Endothelial cell of umbilical vein (primary cell): ENCODE data around the gene POLD3. TPM values are rescaled to one million over a fixed set of nuclear protein-coding genes. Genes with fewer than 3 reads are reported as not detected.

Experiments
- BruUV-seq: library from RNA; stranded (reverse); fragments of 400-500 nt; replicated peaks from 2 replicates; lab custom pipeline; 2021; lab: Mats Ljungman, UMichigan
- CTCF ChIA-PET: fragments of 300-600, 350-600 bp; sonication (Branson Sonifier 250); formaldehyde crosslinking; loops from one replicate; lab custom pipeline; 2021; ENCODE audit warnings: antibody characterized with exemption, inconsistent platforms; lab: Charles Lee
- POLR2A ChIA-PET: fragments of 300-600, 350-600 bp; sonication (Branson Sonifier 250); formaldehyde crosslinking; loops from one replicate; lab custom pipeline; 2021; ENCODE audit warnings: antibody characterized with exemption, inconsistent platforms; lab: Charles Lee
- DNase-seq: peaks from one replicate; pipeline ENCODE4 v3.0.0-alpha.2; 2011; ENCODE audit warnings: low read depth, low spot score
- FAIRE-seq: peaks from 2 replicates; lab custom pipeline; 2011; peaks lifted over from hg19 to GRCh38; lab: Jason Lieb, UNC
- H2AFZ ChIP-seq: 2 replicates; pipeline ENCODE4 v1.6.0; 2012; ENCODE audit warnings: low read depth, low read length, control low read depth, inconsistent platforms
- H3K27ac ChIP-seq: 2 replicates; pipeline ENCODE4 v1.5.1; 2011; ENCODE audit warnings: low read depth, mild to moderate bottlenecking, control low read depth, low read length, moderate library complexity; ENCODE audit not compliant: insufficient read depth
- H3K27me3 ChIP-seq, 2 experiments: 2 replicates each; pipeline versions ENCODE4 v1.6.0 to v1.6.1; 2011; ENCODE audit warnings: low read length in 2 of 2, mixed read lengths in 1 of 2; ENCODE audit not compliant: control insufficient read depth in 2 of 2, insufficient read depth in 2 of 2
- H3K36me3 ChIP-seq, 2 experiments: 2 replicates in 1 of 2; 3 replicates in 1 of 2; pipeline ENCODE4 v1.5.1; 2011; ENCODE audit warnings: low read length in 2 of 2, mild to moderate bottlenecking in 1 of 2, moderate library complexity in 1 of 2; ENCODE audit not compliant: control insufficient read depth in 2 of 2, insufficient read depth in 2 of 2; ENCODE audit errors: extremely low read depth in 1 of 2
- H3K4me1 ChIP-seq: 3 replicates; pipeline ENCODE4 v1.5.1; 2011; ENCODE audit warnings: mild to moderate bottlenecking, low read length; ENCODE audit not compliant: control insufficient read depth, insufficient read depth; ENCODE audit errors: extremely low read depth
- H3K4me2 ChIP-seq: 2 replicates; pipeline ENCODE4 v1.6.1; 2011; ENCODE audit warnings: low read length, control low read depth, mixed read lengths; ENCODE audit not compliant: insufficient read depth
- H3K4me3 ChIP-seq, 3 experiments: fragments of 200-600 bp in 1 of 3; sonication (generic), shearing (Covaris generic) in 1 of 3; replicated peaks in 1 of 3; 2 replicates each; pipeline ENCODE4 v1.5.1; 2011 to 2016; ENCODE audit warnings: control low read depth in 3 of 3, low read length in 3 of 3, mild to moderate bottlenecking in 2 of 3, inconsistent platforms in 1 of 3, low read depth in 1 of 3, moderate library complexity in 1 of 3; ENCODE audit not compliant: insufficient read depth in 1 of 3
- H3K79me2 ChIP-seq: 2 replicates; pipeline ENCODE4 v1.6.0; 2012; ENCODE audit warnings: low read length, inconsistent platforms; ENCODE audit not compliant: control insufficient read depth, insufficient read depth
- H3K9ac ChIP-seq: replicated peaks from 2 replicates; pipeline ENCODE3; 2011; ENCODE audit warnings: low read length, control low read depth; ENCODE audit not compliant: insufficient read depth; ENCODE audit errors: extremely low read depth
- H3K9me1 ChIP-seq: replicated peaks from 3 replicates; pipeline ENCODE4 v1.6.0; 2011; ENCODE audit warnings: mild to moderate bottlenecking, low read length; ENCODE audit not compliant: control insufficient read depth, insufficient read depth; ENCODE audit errors: extremely low read depth
- H3K9me3 ChIP-seq: replicated peaks from 2 replicates; pipeline ENCODE4 v1.5.1; 2012; ENCODE audit warnings: low read length, inconsistent platforms; ENCODE audit not compliant: control insufficient read depth, insufficient read depth
- H4K20me1 ChIP-seq: replicated peaks from 2 replicates; pipeline ENCODE3; 2011; ENCODE audit warnings: mild to moderate bottlenecking, low read length; ENCODE audit not compliant: control insufficient read depth, insufficient read depth; ENCODE audit errors: extremely low read depth
- CTCF ChIP-seq, 2 donors: IDR thresholded peaks; 1 replicate in 1 of 2; 2 replicates in 1 of 2; pipeline ENCODE4 v1.5.1; 2011; ENCODE audit warnings: low read length in 2 of 2, mild to moderate bottlenecking in 2 of 2, moderate library complexity in 2 of 2, control low read depth in 1 of 2, inconsistent platforms in 1 of 2, low read depth in 1 of 2; ENCODE audit not compliant: insufficient read depth in 1 of 2; ENCODE audit errors: extremely low read depth in 1 of 2
- EZH2 ChIP-seq: IDR thresholded peaks from 2 replicates; pipeline ENCODE4 v1.6.1; 2012; ENCODE audit warnings: borderline replicate concordance, low read depth, mild to moderate bottlenecking, moderate library complexity, low read length, inconsistent platforms; ENCODE audit not compliant: severe bottlenecking
- FOS ChIP-seq: IDR thresholded peaks from 2 replicates; pipeline ENCODE4 v1.6.1; 2011; ENCODE audit warnings: mild to moderate bottlenecking, low read length, moderate library complexity, borderline replicate concordance; ENCODE audit not compliant: insufficient read depth
- GATA2 ChIP-seq: IDR thresholded peaks from 2 replicates; pipeline ENCODE4 v1.7.0; 2011; ENCODE audit warnings: low read depth, mild to moderate bottlenecking, moderate library complexity, mixed read lengths, low read length; ENCODE audit not compliant: insufficient read length, insufficient read depth
- JUN ChIP-seq: IDR thresholded peaks from 2 replicates; pipeline ENCODE4 v1.6.1; 2011; ENCODE audit warnings: borderline replicate concordance, low read depth; ENCODE audit not compliant: insufficient read length, insufficient read depth
- MAX ChIP-seq: IDR thresholded peaks from 2 replicates; pipeline ENCODE4 v1.6.1; 2011; ENCODE audit not compliant: insufficient read depth, insufficient read length
- POLR2A ChIP-seq: IDR thresholded peaks from 2 replicates; pipeline ENCODE4 v1.6.1; 2012; ENCODE audit warnings: low read depth, mild to moderate bottlenecking, control low read depth, low read length
- POLR2AphosphoS5 ChIP-seq: IDR thresholded peaks from 2 replicates; pipeline ENCODE4 v1.6.1; 2012; ENCODE audit warnings: low read depth, mild to moderate bottlenecking, control low read depth, low read length, moderate library complexity; ENCODE audit not compliant: insufficient read depth
- dilution Hi-C: fragments of 300-500 bp; cut with MboI; formaldehyde crosslinking; loops from one replicate; pipeline ENCODE4 v1.15.0; 2019; ENCODE audit warnings: low sequenced_read_pairs; ENCODE audit not compliant: extremely low pct_ligation_motif_present
- intact Hi-C: fragments of 100-400 bp; cut with micrococcal nuclease; formaldehyde crosslinking; loops from one replicate; pipeline ENCODE4 v1.10.0; 2022
- polyA plus RNA-seq, 4 experiments: library from polyadenylated mRNA; depleted of rRNA in 3 of 4; stranded (reverse) in 3 of 4; unstranded in 1 of 4; fragments of >200 nt; gene quantifications; 2 replicates each; pipeline versions ENCODE4 v1.2.1 to v1.2.3, GENCODE V29; 2011 to 2012; ENCODE audit warnings: missing spikeins in 1 of 4
- total RNA-seq: library from RNA; stranded (reverse); gene quantifications from 2 replicates; pipeline ENCODE4 v1.2.3, GENCODE V29; 2021

POLD3 gene
- total and polyA plus RNA-seq, 2 donors (not counting 3 experiments of a cell fraction or from before 2014, with no cell fraction given): 8.9 to 25.2 TPM

GRCh38 chr11:74675761-74676160, 83.4 kb downstream of the POLD3 start:
- BruUV-seq: no TSS peak
- H3K27me3 ChIP-seq: no peaks in the 10 kb centered on the region
- no peak overlapping the region for H3K9ac ChIP-seq
- no peaks in the 10 kb centered on the region for H3K9me1 ChIP-seq
- H3K4me1 ChIP-seq: no peaks in the 10 kb centered on the region
- no peak overlapping the region for H3K4me2 ChIP-seq
- no peak overlapping the region for H2AFZ ChIP-seq
- dilution Hi-C loops (no loop called here), intact Hi-C loops (no loop called here)
- ChIA-PET POLR2A (no interaction called here), CTCF (interaction anchor here (1.2 to 5.3 kb wide), 3 partner anchors 11 to 67 kb away, joined by 3 to 31 read pairs (median 4); no protein-coding TSS in a partner anchor)
- no peaks in the 10 kb centered on the region for H4K20me1 ChIP-seq
- DNase-seq: no peak
- H3K4me3 ChIP-seq: no peak overlapping the region
- no peaks in the 10 kb centered on the region for H3K79me2 ChIP-seq
- TF ChIP-seq CTCF (IDR thresholded peaks at IDR 0.05; ENCODE audit: extremely low read depth in 1 of 2, insufficient read depth in 1 of 2, low read depth in 1 of 2, low read length in 2 of 2) (no peak), FOS (no peak), JUN (no peak), POLR2A (no peak), GATA2 (no peak), POLR2AphosphoS5 (no peak), MAX (no peak), EZH2 (no peak)
- H3K9me3 ChIP-seq: no peaks in the 10 kb centered on the region
- H3K27ac ChIP-seq: no peak overlapping the region
- no peak for FAIRE-seq
- no peaks in the 10 kb centered on the region for H3K36me3 ChIP-seq
